Brain microvascular endothelial cell (primary cell): Measurements from ENCODE around the gene ADAMTS2.

Experiments used
- DNase-seq: peaks from one replicate; pipeline ENCODE4 v3.0.0-alpha.2; 2020
- H3K27ac ChIP-seq: fragments of 250-450 bp; sonication (Bioruptor Pico); 2 replicates; pipeline ENCODE4 v1.5.1; 2020; ENCODE audit warnings: mild to moderate bottlenecking, moderate library complexity
- H3K27me3 ChIP-seq: fragments of 250-450 bp; sonication (Bioruptor Pico); replicated peaks from 2 replicates; pipeline ENCODE4 v1.5.1; 2020; ENCODE audit warnings: mild to moderate bottlenecking
- H3K36me3 ChIP-seq: fragments of 250-450 bp; sonication (Bioruptor Pico); replicated peaks from 2 replicates; pipeline ENCODE4 v1.5.1; 2020; ENCODE audit warnings: mild to moderate bottlenecking
- H3K4me3 ChIP-seq: 2 replicates; pipeline ENCODE4 v1.5.1; 2011; ENCODE audit warnings: low read depth, mild to moderate bottlenecking, control low read depth, low read length, moderate library complexity
- in situ Hi-C: cut with HindIII; loops from 2 replicates; pipeline ENCODE4 v1.10.0; 2017; ENCODE audit warnings: low sequenced_read_pairs, low pct_ligation_motif_present
- TF ChIP-seq, protein P1 (sequence below): IDR thresholded peaks from 2 replicates; pipeline ENCODE4 v1.5.1; 2011; ENCODE audit warnings: low read depth, mild to moderate bottlenecking, moderate library complexity, low read length, control low read depth, inconsistent platforms; ENCODE audit errors: missing control alignments

The ADAMTS2 gene

DNA sequence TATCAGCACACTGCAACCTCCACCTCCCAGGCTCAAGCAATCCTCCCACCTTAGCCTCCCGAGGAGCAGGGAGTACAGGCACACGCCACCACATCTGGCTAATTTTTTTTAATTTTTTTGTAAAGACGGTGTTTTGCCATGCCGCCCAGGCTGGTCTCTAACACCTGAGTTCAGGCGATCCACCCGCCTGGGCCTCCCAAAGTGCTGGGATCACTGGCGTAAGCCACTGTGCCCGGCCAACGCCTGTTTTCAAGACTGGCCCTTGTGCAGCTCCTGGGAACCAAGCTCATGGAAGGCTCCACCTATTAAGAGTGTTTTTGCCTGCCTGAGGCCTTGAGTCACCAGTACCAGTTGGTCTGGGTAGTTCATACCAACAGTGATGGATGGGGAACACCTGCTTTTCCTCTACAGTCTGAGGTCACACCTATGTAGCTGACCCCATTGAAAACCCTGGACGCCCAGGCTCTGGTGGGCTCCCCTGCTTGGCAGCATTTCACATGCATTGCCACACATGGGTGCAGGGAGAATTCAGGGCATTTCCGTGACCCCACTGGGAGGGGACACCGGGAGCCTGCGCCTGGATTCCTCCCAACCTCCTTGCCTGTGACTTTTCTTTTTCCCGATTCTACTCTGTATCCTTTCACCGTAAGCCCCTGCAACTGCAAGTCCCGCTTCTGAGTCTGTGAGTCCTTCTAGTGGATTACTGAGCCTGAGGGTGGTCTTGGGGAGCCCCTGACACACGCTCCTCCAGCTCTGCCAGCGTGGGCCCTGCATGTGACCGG, 221.6 kb downstream of the ADAMTS2 start:
- TF ChIP-seq, protein P1, sequence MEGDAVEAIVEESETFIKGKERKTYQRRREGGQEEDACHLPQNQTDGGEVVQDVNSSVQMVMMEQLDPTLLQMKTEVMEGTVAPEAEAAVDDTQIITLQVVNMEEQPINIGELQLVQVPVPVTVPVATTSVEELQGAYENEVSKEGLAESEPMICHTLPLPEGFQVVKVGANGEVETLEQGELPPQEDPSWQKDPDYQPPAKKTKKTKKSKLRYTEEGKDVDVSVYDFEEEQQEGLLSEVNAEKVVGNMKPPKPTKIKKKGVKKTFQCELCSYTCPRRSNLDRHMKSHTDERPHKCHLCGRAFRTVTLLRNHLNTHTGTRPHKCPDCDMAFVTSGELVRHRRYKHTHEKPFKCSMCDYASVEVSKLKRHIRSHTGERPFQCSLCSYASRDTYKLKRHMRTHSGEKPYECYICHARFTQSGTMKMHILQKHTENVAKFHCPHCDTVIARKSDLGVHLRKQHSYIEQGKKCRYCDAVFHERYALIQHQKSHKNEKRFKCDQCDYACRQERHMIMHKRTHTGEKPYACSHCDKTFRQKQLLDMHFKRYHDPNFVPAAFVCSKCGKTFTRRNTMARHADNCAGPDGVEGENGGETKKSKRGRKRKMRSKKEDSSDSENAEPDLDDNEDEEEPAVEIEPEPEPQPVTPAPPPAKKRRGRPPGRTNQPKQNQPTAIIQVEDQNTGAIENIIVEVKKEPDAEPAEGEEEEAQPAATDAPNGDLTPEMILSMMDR, result no peak
- Histone ChIP-seq H3K27ac (no peak overlapping the region), H3K27me3 (no peaks in the 10 kb centered on the region), H3K4me3 (no peak overlapping the region), H3K36me3 (peaks cover 2% of the 10 kb centered on the region)
- DNase-seq, result no peak
- in situ Hi-C loops, result no loop called here

DNA sequence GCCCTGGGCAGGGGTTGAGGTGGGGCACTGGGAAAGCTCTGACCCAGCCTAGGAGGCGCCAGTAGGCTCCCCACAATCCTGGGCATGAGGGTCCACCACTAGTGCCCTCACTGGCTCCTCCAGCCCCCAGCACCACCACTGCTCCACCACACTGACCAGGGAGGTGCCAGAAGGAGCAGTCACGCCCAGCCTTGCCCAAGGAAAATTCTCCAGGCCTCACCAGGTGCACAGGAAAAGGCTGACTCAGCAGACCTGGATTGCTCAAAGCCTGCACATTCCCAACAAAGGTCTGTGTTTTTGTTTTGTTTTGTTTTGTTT, 222.2 kb downstream of the ADAMTS2 start:
- no peak overlapping the region for H3K27ac ChIP-seq
- no peak overlapping the region for H3K4me3 ChIP-seq
- in situ Hi-C loops, result no loop called here
- TF ChIP-seq, protein P1, result no peak
- H3K27me3 ChIP-seq, result no peaks in the 10 kb centered on the region
- DNase-seq, result no peak
- H3K36me3 ChIP-seq, result peaks cover 2% of the 10 kb centered on the region

DNA sequence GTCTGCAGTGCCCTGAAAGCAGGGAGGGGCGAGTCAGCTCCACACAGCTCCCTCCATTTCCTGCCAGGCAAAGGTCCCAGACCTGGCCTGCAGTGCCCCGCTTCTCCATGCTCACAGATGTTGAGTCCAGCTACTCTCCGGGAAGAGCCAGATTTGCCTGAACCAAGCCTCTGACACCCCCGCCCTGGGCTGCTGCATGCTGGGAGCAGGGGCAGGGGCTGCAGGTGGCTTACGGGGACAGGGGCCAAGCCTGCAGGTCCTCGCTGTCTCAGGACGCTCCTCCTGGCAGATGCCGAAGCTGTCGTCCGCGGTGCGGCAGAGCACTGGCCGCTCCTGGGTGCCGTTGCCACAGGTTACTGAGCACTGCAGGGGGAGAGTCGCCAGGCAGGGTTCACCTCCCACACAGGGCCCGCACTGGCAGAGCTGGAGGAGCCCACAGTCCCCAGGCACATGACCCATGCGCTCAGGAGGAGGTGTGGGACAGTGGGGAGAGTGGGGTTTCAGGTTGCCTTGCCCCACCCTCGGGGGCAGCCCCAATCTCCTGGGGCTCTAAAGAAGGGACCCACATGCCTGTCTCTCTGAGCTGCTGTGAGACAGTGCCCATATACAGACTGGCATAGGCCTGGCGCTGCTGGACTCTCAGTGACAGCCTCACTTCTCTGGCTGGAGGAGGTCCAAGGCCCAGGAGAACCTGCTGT, 222.7 kb downstream of the ADAMTS2 start:
- peaks cover 2% of the 10 kb centered on the region for H3K36me3 ChIP-seq
- DNase-seq, result no peak

DNA sequence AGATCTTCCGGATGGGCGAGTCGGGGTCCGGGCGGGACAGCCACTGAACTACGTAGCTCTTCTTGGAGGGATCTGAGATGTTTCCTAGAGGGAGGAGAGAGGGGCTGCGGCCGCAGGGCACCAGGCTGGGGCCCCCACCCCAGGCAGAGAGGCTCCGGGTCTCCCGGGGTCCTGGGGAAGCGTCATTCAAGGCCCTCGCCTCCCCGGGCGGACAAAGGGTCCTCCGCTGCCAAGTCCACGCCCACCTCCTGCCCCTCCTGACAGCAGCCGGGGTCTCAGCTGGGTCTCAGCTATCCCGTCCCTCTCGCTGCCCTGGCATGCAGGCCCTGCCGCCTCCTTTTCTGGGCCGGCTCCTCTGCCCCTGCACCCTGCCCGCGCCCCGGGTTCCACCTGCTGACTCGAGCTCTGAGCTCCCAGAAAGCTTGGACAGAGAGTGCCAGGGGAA, 223.6 kb downstream of the ADAMTS2 start:
- H3K27ac ChIP-seq, result no peak overlapping the region

More for the DNA sequence above, 222.7 kb downstream of the ADAMTS2 start:
- TF ChIP-seq, protein P1, result no peak
- no peaks in the 10 kb centered on the region for H3K27me3 ChIP-seq
- in situ Hi-C loops, result no loop called here
- H3K4me3 ChIP-seq, result no peak overlapping the region
- no peak overlapping the region for H3K27ac ChIP-seq

DNA sequence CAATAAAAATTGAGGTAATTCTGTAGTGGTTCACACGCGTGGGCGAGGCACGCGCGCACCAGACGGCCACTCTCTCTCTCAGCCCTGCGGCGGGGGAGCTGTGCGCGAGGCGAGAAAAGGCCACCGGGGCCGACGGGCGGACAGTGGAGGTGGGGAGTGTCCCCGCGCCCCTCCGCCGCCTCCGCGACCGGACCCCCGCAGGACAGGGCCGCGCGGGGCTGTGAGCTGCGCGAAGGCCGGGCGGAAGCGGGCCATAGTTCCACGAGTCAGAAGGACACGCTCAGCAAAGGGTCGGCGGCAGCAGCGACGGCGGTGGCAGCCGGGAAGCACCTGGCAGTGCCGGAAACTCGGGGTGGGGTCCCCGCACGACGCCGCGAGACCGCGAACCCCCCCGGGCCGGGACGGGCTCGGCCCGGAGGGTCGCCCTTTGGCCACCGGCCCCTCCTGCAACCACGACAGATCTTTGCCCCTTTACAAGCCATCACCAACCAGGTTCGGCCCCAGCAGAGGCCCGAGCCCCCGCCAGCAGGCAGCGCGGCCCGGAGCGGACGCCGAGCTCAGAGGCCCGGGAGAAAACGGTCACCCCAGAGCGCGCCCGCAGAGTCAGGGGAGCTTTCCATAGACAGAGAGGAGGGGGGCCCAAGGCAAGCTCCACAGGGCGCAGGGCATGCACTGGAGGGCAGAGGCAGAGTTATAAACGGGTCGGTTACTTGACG, 224.2 kb downstream of the ADAMTS2 start:
- H3K36me3 ChIP-seq, result peaks cover 2% of the 10 kb centered on the region
- no peaks in the 10 kb centered on the region for H3K27me3 ChIP-seq
- TF ChIP-seq, protein P1, result no peak
- no peak overlapping the region for H3K27ac ChIP-seq
- H3K4me3 ChIP-seq, result no peak overlapping the region
- in situ Hi-C loops, result no loop called here
- no peak for DNase-seq

More for the DNA sequence above, 223.6 kb downstream of the ADAMTS2 start:
- H3K27me3 ChIP-seq, result no peaks in the 10 kb centered on the region
- in situ Hi-C loops, result no loop called here
- peaks cover 2% of the 10 kb centered on the region for H3K36me3 ChIP-seq
- no peak for DNase-seq
- TF ChIP-seq, protein P1, result no peak
- no peak overlapping the region for H3K4me3 ChIP-seq
